ACHN (cell line): ENCODE results near the gene GDF11.

Source experiments
- DNase-seq: peaks from one replicate; pipeline ENCODE4 v3.0.0-alpha.2; 2015
- in situ Hi-C: cut with HindIII; loops from 2 replicates; pipeline ENCODE4 v1.10.0; 2017; ENCODE audit warnings: low sequenced_read_pairs, low pct_ligation_motif_present, low pct_unique_long_range_greater_than_20kb

The GDF11 gene

GRCh38 chr12:55734595-55734994, 8.3 kb upstream of the GDF11 start:
- in situ Hi-C loops, result no loop called here
- DNase-seq, result no peak

GRCh38 chr12:55736076-55736475, 6.8 kb upstream of the GDF11 start:
- DNase-seq, result no peak
- in situ Hi-C loops, result no loop called here

- in situ Hi-C loops, result no loop called here
- peak; percentile 87 for DNase-seq
Observed at GRCh38 chr12:55736780-55737580, 5.9 kb upstream of the GDF11 start.

GRCh38 chr12:55737581-55738122, 5.3 kb upstream of the GDF11 start:
- no peak for DNase-seq
- in situ Hi-C loops, result no loop called here

GRCh38 chr12:55738123-55739024, 4.5 kb upstream of the GDF11 start:
- peak; percentile 94 for DNase-seq
- in situ Hi-C loops, result no loop called here

GRCh38 chr12:55739025-55739378, 3.9 kb upstream of the GDF11 start:
- no peak for DNase-seq
- in situ Hi-C loops, result no loop called here

GRCh38 chr12:55741931-55742680, 816 bp upstream of the GDF11 start:
- no peak for DNase-seq
- in situ Hi-C loops, result no loop called here

- DNase-seq, result peak; percentile 82
- in situ Hi-C loops, result no loop called here
Observed at GRCh38 chr12:55743406-55744339, 751 bp downstream of the GDF11 start.

GRCh38 chr12:55744340-55745030, 1.6 kb downstream of the GDF11 start:
- in situ Hi-C loops, result no loop called here

GRCh38 chr12:55745361-55746173, 2.6 kb downstream of the GDF11 start:
- no peak for DNase-seq
- in situ Hi-C loops, result no loop called here

More at GRCh38 chr12:55744340-55745030, 1.6 kb downstream of the GDF11 start:
- DNase-seq, result no peak

- DNase-seq, result no peak
- in situ Hi-C loops, result no loop called here
Observed at GRCh38 chr12:55746174-55746912, 3.4 kb downstream of the GDF11 start.

GRCh38 chr12:55746913-55747231, 4.0 kb downstream of the GDF11 start:
- in situ Hi-C loops, result no loop called here
- DNase-seq, result no peak

GRCh38 chr12:55748230-55748993, 5.5 kb downstream of the GDF11 start:
- DNase-seq, result no peak
- in situ Hi-C loops, result no loop called here

GRCh38 chr12:55755246-55755645, 12.3 kb downstream of the GDF11 start:
- in situ Hi-C loops, result no loop called here

GRCh38 chr12:55757701-55758100, 14.8 kb downstream of the GDF11 start:
- in situ Hi-C loops, result no loop called here
- no peak for DNase-seq

More at GRCh38 chr12:55755246-55755645, 12.3 kb downstream of the GDF11 start:
- DNase-seq, result no peak
